Measurements from ENCODE around the gene TJP2.
A peak's percentile ranks its signal among the peaks of the same experiment; 100 is the strongest.

TJP2 gene

GRCh38 chr9:69236188-69236587 lies 62.1 kb downstream of the TJP2 start:
- no peak for DNase-seq

DNA sequence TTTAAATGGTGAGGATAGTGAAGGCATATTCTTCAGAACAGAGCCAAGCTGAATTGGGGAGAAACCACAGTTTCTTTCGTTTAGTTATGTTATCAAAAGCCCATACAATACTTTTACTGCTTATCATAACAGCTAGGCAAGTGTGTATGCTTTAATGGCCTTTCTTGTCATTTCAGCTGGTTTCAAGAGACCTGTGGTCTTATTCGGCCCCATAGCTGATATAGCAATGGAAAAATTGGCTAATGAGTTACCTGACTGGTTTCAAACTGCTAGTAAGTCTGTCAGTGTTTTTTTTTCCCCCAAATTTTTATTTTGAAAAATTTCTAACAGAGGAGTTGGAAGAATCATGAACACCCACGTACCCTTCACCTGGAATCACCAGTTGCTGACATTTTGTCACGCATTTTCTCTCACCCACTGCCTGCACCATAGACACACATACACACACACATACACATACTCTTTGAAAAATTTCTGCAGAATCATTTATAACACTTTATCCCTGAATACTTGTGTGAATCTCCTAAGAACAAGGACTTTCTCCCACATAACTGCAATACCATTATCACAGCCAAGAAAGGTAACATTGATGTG lies 63.7 kb downstream of the TJP2 start:
- DNase-seq, result no peak

GRCh38 chr9:69243116-69243515 lies 69.0 kb downstream of the TJP2 start:
- no peak for DNase-seq

DNA sequence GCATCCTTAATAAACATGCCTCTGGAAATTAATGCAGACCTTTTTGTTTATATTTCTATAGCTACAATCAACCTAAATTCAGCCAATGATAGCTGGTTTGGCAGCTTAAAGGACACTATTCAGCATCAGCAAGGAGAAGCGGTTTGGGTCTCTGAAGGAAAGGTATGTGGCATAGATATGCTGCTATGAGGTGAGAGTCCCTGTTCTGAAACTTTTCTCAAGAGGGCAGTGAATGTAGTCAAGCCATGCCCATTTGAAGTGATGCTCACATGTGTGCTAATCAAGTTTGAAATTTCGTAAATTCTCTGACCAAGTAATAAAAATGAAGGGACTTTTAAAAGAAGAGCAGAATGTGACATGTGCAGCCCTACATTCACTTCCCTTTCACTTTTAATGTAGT lies 72.6 kb downstream of the TJP2 start:
- no peak for DNase-seq

DNA sequence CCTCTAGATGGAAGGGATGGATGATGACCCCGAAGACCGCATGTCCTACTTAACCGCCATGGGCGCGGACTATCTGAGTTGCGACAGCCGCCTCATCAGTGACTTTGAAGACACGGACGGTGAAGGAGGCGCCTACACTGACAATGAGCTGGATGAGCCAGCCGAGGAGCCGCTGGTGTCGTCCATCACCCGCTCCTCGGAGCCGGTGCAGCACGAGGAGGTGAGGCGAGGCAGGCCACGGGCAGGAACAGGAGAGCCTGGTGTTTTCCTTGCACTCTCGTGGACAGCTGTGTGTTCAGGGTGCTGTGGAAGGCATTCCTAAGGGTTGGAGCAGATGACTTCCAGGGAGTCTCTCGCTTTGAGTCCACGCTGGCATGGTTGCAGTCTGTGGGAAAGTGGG lies 73.9 kb downstream of the TJP2 start:
- no peak for DNase-seq

GRCh38 chr9:69249337-69249736 lies 75.3 kb downstream of the TJP2 start:
- no peak for DNase-seq

GRCh38 chr9:69250681-69251080 lies 76.6 kb downstream of the TJP2 start:
- DNase-seq, result no peak

- DNase-seq, result no peak
These were observed 78.4 kb downstream of the TJP2 start for GRCh38 chr9:69252436-69252835.

GRCh38 chr9:69253057-69253456 lies 79.0 kb downstream of the TJP2 start:
- no peak for DNase-seq

DNA sequence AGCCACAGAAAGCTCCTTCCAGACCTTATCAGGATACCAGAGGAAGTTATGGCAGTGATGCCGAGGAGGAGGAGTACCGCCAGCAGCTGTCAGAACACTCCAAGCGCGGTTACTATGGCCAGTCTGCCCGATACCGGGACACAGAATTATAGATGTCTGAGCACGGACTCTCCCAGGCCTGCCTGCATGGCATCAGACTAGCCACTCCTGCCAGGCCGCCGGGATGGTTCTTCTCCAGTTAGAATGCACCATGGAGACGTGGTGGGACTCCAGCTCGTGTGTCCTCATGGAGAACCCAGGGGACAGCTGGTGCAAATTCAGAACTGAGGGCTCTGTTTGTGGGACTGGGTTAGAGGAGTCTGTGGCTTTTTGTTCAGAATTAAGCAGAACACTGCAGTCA lies 80.1 kb downstream of the TJP2 start:
- no peak for DNase-seq

- no peak for DNase-seq
These were observed 81.5 kb downstream of the TJP2 start for GRCh38 chr9:69255591-69255990.

- no peak for DNase-seq
These were observed 84.5 kb downstream of the TJP2 start for GRCh38 chr9:69258551-69258950.

- DNase-seq, result no peak
These were observed 86.1 kb downstream of the TJP2 start for GRCh38 chr9:69260161-69260560.

- DNase-seq, result no peak
These were observed 87.6 kb downstream of the TJP2 start for GRCh38 chr9:69261636-69262035.

GRCh38 chr9:69264526-69264925 lies 90.4 kb downstream of the TJP2 start:
- peak; percentile 84 to 94 (median 92) for DNase-seq

- no peak for DNase-seq
These were observed 91.8 kb downstream of the TJP2 start for GRCh38 chr9:69265891-69266290.

DNA sequence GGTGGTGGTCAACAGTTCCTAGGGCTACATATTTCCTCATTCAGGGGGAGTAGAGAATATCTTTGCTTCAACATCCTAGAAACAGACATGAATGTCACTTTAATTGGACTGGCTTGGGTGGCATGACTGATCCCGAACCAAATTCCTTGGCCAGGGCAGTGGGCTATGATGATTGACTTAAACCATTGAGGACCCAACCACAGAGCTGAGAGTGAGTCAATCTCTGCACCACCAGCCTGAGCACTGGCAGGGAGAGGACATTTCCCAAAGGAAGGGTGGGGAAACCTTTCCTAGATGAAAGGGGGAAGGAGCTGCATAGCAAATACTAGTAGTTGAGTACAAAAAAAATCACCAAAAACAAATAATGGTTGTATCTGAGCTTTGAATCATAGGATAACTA lies 98.1 kb downstream of the TJP2 start:
- DNase-seq, result no peak

DNA sequence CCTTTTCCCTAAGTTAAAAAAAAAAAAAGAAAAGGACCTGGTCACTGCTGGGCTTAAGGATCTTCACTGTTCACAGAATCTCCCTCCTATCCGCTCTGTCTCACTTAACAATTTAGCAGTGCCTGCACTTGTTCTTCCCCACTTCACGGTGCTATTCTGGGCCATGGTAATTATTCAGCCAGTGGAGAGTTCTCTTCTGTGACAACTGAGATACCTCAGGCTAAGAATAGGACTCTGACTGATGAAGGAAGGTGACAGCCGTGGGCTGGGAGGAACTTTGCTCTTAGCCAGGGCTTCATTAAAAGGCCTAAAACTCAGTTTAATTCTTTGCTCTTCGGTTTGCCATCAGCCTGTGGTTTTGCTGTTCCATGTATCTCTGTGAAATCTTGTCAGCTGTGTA lies 99.1 kb downstream of the TJP2 start:
- DNase-seq, result no peak

DNA sequence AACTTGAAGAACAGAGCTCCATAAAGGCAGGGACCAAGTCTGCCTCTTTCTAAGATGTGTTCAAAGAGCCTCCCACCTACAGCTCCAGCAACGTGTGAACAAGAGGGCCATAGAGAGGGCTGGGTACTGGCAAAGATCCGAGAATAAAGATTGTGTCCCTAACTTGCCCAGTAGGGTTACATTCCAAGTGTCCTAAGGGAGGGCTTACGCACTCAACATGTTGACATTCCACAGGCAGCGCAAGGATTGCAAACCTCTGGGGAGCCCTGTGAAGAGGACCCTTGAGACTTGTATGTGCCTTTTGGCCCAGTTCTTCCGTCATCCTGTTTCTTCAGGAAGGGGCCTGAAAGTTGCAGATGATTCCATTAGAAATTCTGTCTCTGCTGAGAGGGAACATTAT lies 102.7 kb downstream of the TJP2 start:
- no peak for DNase-seq

- no peak for DNase-seq
These were observed 105.1 kb downstream of the TJP2 start for GRCh38 chr9:69279084-69279731.

GRCh38 chr9:69279733-69280132 lies 105.7 kb downstream of the TJP2 start:
- DNase-seq, result no peak

DNA sequence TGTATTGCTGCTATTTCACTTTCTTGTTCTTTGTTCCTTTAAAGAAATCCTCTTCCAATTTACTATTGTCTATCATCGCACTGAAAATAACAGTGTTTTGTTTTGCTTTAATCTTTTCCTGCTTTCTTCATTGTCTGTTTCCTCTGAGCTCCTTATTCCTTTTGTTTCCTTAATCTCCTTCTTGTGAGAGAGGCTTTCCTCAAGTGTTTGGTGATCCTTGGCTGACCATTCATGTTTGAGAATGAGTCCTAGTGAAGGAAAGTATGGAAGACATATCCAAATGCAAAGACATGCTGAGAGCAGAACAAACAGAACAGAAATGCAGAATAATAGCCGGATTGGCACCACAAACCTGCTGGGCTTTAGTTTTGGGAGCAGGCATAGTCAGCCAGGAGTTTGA lies 108.9 kb downstream of the TJP2 start:
- no peak for DNase-seq

DNA sequence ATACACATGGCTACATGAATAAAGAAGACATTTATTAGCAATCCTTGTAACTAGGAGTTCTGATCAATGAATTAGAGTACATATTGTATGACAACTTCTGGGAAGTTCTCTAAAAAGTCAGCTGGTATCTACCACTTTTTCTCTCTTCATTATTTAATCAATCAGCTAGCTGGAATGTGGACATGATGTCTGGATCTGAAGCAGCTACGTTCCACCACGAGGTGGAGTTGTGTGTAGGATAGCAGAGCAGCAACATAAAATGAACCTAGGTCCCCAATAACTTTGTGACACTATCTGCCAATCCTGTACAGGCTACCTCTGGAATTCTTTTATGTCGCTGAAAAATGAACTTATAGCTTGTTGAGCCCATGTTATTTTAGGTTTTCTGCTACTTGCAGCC lies 118.0 kb downstream of the TJP2 start:
- no peak for DNase-seq

GRCh38 chr9:69293156-69293555 lies 119.1 kb downstream of the TJP2 start:
- no peak for DNase-seq
